ENCODE results near the gene PTGIR.

DNA sequence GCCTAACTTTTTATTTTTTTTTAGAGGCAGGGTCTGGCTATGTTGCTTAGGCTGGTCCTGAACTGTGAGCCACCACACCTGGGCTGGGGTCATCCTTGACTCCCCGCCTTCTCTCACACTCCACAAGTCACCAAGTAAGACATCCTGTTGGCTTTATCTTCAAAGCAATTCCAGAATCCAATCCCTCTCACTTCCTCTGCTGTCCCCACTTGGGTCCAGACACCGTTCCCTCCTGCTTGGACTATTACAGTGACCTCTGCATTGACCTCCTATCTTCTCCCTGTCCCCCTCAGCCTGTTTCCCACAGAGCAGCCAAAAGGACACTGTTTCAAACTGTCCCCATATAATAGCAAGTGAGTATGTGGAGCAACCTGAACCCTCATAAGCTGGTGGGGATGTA, 15.8 kb upstream of the PTGIR start:
- no peak for TF ChIP-seq FOXK2 (IDR thresholded peaks at IDR 0.05)
- TF ChIP-seq BHLHE40 (IDR thresholded peaks at IDR 0.05; ENCODE audit: borderline replicate concordance): no peak
- TF ChIP-seq TARDBP (IDR thresholded peaks at IDR 0.05): no peak

Data from HEK293T (cell line).